Fibroblast of lung (primary cell): ENCODE data around the gene SAFB2.

ENCODE experiments used
- EZH2 ChIP-seq: IDR thresholded peaks from 2 replicates; pipeline ENCODE4 v1.5.1; 2012; ENCODE audit warnings: low read length, control low read depth, mild to moderate bottlenecking; ENCODE audit errors: missing control alignments
- TF ChIP-seq, protein P1 (sequence below), 2 donors: IDR thresholded peaks in 1 of 2; conservative IDR thresholded peaks in 1 of 2; 1 replicate in 1 of 2; 2 replicates in 1 of 2; pipeline ENCODE4 v1.5.1; 2011 to 2012; ENCODE audit warnings: low read length in 2 of 2, control low read depth in 1 of 2, inconsistent platforms in 1 of 2, low read depth in 1 of 2, mild to moderate bottlenecking in 1 of 2

DNA sequence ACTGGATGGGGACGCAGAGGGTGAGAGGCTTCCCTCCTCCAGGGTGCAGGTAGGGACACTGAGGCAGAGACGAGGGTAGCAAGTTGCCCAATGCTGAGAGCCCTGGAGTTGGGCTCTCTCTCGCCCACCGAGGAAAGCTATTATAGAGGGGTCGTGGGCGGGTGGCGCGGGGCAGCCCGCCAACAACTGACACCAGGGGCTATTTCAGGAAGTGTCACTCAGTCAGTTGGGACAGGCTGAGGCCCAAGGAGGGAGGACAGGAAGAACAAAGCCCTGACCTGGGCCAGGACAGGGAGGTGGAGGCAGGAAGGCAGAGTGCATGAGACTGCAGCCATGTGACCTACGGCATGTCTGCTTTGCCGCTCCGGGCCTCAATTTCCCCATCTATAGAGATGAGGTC lies 84.7 kb downstream of the SAFB2 start:
- no peak for TF ChIP-seq EZH2
- TF ChIP-seq, protein P1, sequence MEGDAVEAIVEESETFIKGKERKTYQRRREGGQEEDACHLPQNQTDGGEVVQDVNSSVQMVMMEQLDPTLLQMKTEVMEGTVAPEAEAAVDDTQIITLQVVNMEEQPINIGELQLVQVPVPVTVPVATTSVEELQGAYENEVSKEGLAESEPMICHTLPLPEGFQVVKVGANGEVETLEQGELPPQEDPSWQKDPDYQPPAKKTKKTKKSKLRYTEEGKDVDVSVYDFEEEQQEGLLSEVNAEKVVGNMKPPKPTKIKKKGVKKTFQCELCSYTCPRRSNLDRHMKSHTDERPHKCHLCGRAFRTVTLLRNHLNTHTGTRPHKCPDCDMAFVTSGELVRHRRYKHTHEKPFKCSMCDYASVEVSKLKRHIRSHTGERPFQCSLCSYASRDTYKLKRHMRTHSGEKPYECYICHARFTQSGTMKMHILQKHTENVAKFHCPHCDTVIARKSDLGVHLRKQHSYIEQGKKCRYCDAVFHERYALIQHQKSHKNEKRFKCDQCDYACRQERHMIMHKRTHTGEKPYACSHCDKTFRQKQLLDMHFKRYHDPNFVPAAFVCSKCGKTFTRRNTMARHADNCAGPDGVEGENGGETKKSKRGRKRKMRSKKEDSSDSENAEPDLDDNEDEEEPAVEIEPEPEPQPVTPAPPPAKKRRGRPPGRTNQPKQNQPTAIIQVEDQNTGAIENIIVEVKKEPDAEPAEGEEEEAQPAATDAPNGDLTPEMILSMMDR (conservative IDR thresholded peaks at IDR 0.05 in 1 of 2, IDR thresholded peaks at IDR 0.05 in 1 of 2; ENCODE audit: low read depth in 1 of 2, low read length in 2 of 2), result no peak
